ENCODE measurements around the gene CTTNBP2NL. TPM values are rescaled to one million over a fixed set of nuclear protein-coding genes. Genes with fewer than 3 reads are reported as not detected.

Gene CTTNBP2NL
- total RNA-seq, 1 experiment from 2014 or later: 38.8 TPM

- Histone ChIP-seq H3K23ac (ENCODE audit: insufficient read length, low read depth, low read length) (no peak overlapping the region), H3K23me2 (ENCODE audit: insufficient read length, low read depth, low read length, poor library complexity, severe bottlenecking) (no peaks in the 10 kb centered on the region), H3K4ac (ENCODE audit: low read depth, low read length) (no peak overlapping the region), H2BK120ac (ENCODE audit: low read depth, low read length, poor library complexity, severe bottlenecking) (no peak overlapping the region), H3K9me3 (ENCODE audit: control insufficient read depth, low read depth, low read length) (no peaks in the 10 kb centered on the region), H3K9ac (ENCODE audit: extremely low read depth, insufficient read length, low read length) (no peak overlapping the region), H4K91ac (ENCODE audit: insufficient read length, low read depth, low read length) (no peak overlapping the region), H4K5ac (ENCODE audit: insufficient read length, low read depth, low read length) (no peak overlapping the region), H3K79me1 (ENCODE audit: insufficient read depth, low read depth, low read length, poor library complexity, severe bottlenecking) (peaks cover 4% of the 10 kb centered on the region), H3K27ac (ENCODE audit: insufficient read length, low read depth, low read length) (no peak overlapping the region), H3K18ac (ENCODE audit: insufficient read length, low read depth, low read length) (no peak overlapping the region), H3T11ph (ENCODE audit: low read length) (no peak overlapping the region), H2BK12ac (ENCODE audit: insufficient read length, low read depth, low read length) (no peak overlapping the region), H3K56ac (ENCODE audit: insufficient read length, low read depth, low read length) (no peak overlapping the region), H2BK20ac (ENCODE audit: low read depth, low read length, poor library complexity, severe bottlenecking) (peak overlapping the region; percentile 7), H2BK15ac (ENCODE audit: low read depth, low read length) (no peak overlapping the region), H3K4me2 (ENCODE audit: insufficient read depth, insufficient read length, low read length) (peak overlapping the region; percentile 24), H3K4me1 (ENCODE audit: insufficient read depth, low read length) (peaks cover 7% of the 10 kb centered on the region; the same call in 1 of the 2 replicates), H2AK5ac (ENCODE audit: insufficient read length, low read length) (no peak overlapping the region), H3K27me3 (ENCODE audit: insufficient read depth, low read length) (no peaks in the 10 kb centered on the region), H2AFZ (ENCODE audit: low read length) (no peak overlapping the region), H3K14ac (ENCODE audit: insufficient read depth, low read length) (no peak overlapping the region), H2BK5ac (ENCODE audit: insufficient read length, low read length) (no peak overlapping the region), H4K20me1 (ENCODE audit: control insufficient read depth, insufficient read depth, insufficient read length) (no peaks in the 10 kb centered on the region), H3K79me2 (ENCODE audit: insufficient read depth, low read length) (peaks cover 13% of the 10 kb centered on the region; the same call in 1 of the 2 replicates), H4K8ac (replicated peaks; ENCODE audit: insufficient read length, low read depth, low read length) (no peak overlapping the region)
- no peak for DNase-seq
- Mint-ChIP-seq H3K27me3 (ENCODE audit: low read depth) (no peaks in the 10 kb centered on the region), H3K27ac (peak overlapping the region; percentile 11 to 96 (median 17); a peak in 4 of 7 replicates), H3K9me3 (no peaks in the 10 kb centered on the region; a peak in 1 of 5 replicates), H3K36me3 (ENCODE audit: insufficient read depth in 1 of 3, low read depth in 3 of 3) (peaks cover 0 to 4% (median 0%) of the 10 kb centered on the region in 3 experiments; a peak in 1 of 7 replicates), H3K4me1 (peaks cover 53 to 55% of the 10 kb centered on the region in 2 experiments), H3K4me3 (no peak overlapping the region; a peak in 1 of 5 replicates)
- no CpG with 5 or more reads among the region's 5 CpGs for WGBS (ENCODE audit: extremely low coverage, insufficient read length, low lambda C conversion rate)
- TF ChIP-seq CTCF (conservative IDR thresholded peaks at IDR 0.05): no peak
Observed at GRCh38 chr1:112402682-112403643, 6.9 kb downstream of the CTTNBP2NL start.
